GM21786 (cell line): Measurements from ENCODE around the gene C4orf50.
"Not testable (repeated sequence)": the region's sequence is repeated elsewhere in the genome, so short reads cannot be mapped to it uniquely, and the experiment has no call there.

ENCODE experiments used
- ATAC-seq: cut with Tn5 transposase; IDR thresholded peaks from one replicate; pipeline ENCODE4 v1.9.1; 2021; ENCODE audit not compliant: unreplicated experiment

C4orf50 gene

DNA sequence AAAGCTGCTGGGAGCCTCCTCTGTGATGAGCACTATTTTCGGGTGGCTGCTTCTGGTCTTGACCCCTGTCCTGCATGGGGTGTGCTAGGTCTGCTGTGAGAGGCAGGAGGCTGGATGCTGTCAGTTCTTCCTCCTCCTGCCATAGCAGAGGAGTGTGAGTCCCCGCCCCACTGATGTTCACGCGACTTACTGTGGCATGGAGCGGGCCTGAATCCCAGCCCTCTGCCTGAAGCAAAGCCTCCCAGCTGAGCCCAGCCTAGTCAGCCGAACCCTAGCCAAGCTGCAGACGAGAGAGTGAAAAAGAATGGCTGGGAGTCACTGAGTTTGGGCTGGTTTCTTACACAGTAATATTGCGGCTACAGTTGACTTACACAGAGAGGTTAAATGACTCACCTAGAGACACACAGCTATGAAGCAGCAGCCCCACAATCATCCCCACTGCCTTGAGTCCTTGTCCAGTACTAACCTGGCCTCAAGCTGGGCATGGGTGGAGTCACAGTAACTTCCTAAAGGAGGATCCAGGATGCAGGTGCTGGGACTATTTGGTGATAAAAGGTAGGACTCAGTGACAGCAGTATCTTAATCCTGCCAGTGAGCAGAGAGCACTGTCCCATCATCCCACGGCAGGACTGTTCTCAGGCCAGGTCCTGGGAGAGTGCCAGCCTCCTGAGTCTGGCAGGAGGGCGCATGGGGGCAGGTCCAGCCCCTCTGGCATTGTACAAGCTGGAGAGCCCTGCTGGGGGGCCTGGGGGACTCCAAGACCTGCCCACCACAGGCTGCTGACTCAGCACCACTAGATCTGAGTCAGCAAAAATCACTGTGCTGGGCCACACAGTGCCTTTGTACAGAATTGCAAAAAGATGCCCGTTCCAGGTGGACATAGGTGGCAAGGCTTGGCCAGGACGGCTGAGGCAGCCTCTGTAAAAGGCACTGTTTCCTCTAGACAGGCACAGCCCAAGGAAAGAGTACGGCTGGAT, 65.0 kb downstream of the C4orf50 start:
- no peak for ATAC-seq

DNA sequence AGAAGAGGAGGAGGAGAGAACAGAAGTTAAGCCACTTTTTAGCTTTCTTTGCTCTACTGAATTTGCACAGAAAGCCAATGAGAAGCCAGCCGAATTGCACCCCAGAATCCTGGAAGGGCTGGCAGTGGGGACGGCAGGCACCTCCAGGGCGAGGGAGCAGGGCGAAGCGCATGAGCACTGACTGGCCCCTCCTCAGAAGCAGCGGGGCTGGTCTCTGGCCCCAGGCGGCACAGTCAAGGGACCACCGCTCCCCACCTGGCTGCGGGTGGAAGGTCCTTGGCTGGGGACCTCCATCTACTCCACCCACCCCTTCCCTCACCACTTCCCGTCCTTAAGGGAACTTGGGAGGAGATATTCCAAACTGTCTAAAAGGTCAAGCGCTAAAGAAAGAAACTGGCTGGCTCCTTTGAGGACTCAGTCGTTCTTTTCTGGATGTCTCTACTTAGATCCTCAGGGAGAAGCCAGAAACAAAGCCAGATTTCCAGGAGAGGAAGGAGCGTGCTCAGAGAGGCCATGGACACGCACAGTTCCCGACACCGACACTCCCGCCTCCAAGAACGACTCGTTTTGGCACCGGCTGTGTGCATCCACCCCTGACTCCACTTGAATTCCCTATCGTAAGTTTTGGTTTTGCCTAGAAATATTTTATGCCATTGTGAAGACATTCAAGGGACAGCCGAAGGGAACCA, 65.8 kb downstream of the C4orf50 start:
- no peak for ATAC-seq

DNA sequence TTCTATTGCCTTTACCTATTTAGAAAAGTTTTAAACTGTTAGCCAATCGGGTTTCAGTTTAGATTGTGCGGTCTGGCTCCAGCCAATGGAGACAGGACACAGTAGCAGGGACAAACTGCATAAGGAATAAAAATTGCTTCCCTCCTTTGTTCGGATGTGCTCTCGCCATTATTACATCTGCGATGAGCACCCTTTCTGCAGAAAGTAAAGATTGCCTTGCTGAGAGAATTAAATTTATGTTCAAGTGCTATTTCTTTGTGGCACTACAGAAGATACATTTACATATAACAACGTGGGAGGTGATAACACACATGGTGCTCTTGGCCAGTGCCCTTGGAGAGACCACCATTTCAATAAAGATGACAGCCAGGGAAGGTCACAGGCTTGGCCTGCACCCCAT, 71.6 kb downstream of the C4orf50 start:
- not testable (repeated sequence) for ATAC-seq

DNA sequence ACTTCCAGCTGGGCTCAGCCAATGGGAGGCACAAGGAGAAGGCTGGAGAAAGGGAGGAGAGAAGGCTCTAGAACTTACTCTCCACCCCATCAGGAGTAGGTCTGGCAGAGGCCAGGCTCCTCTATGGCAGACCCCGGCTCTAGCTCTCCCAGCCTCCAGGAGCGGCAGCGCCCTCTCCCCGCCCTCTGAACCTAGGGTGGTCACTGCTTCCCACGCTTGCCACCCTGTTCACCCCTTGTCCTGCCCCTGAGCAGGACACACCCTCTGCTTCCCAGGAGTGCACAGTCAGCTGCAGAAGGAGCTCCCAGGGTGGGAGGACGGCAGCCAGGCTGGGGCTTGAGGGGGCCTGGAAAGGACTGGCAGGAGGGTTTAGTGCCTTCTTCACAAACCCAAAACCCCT, 72.3 kb downstream of the C4orf50 start:
- no peak for ATAC-seq

DNA sequence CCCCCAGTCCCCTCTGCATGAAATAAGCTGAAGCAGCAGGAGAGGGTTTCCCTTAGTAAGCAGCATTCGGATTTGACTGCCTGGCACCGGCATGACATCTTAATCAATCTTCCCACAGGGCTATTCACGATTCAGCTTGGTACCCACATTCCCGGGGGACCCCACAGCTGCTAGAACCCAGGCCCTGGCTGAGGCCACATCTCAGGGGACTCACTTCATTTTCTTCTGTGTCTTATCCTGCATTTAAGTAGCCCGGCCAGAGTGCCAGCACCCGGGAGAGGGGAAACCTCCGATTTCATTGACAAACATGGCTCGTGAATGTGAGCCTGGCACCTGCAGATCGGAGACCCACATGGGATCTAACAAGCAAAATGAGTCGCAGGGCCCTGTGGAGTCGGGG, 73.1 kb downstream of the C4orf50 start:
- no peak for ATAC-seq

DNA sequence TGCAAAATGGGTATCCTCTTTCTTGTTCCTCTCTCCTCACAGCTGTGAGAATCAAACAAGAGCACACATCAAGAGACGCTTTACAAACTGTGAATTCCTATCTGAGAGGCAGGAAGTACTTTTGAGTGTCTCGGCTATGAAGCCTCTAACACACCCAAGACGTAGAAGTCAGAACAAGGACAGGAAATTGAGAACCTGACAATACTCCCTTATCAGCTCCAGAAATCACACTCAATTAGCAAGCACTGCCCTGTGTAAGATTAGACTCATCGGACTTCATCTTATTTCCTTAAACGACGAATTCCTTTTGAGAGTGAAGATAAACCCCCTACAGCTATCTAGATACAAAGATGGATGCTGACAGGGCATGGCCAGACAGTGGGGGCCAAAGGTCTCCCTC, 74.7 kb downstream of the C4orf50 start:
- no peak for ATAC-seq

DNA sequence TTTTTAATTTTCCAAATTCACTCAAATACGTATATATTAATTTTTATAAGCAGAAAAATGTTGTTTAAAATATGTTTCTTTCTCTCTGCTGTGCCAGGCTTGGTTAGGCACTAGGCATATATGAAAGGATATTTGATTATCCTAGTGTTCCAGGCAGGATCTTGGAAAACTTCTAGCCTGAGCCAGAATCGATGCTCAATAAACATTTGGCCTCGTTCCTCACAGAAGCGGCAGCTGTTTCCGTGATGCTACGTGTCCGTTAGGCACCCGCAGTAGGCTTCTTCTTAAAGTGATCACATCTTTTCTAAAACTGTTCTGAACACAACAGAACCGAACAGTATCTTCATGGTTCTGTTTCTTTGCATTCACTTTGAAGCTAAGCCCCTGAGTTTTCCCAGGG, 75.3 kb downstream of the C4orf50 start:
- ATAC-seq, result no peak

DNA sequence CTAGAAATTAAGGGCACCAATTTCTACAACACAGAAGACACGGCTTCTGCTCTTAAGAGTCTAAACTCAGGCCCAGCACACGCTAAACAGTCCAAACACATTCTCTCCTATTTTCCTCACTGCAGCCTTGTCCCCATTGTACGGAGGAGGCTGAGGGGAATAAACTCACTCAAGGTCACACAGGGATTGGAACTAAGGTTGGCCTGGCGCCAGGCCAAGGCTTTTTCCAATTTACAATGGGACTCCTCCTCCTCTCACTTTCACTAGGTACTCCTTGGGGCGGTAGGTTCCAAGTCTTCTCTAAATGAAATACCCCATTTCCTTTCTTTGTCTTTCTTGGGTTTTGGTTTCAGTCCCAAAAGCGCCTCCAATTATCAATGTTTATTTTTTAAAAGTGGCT, 76.6 kb downstream of the C4orf50 start:
- no peak for ATAC-seq

DNA sequence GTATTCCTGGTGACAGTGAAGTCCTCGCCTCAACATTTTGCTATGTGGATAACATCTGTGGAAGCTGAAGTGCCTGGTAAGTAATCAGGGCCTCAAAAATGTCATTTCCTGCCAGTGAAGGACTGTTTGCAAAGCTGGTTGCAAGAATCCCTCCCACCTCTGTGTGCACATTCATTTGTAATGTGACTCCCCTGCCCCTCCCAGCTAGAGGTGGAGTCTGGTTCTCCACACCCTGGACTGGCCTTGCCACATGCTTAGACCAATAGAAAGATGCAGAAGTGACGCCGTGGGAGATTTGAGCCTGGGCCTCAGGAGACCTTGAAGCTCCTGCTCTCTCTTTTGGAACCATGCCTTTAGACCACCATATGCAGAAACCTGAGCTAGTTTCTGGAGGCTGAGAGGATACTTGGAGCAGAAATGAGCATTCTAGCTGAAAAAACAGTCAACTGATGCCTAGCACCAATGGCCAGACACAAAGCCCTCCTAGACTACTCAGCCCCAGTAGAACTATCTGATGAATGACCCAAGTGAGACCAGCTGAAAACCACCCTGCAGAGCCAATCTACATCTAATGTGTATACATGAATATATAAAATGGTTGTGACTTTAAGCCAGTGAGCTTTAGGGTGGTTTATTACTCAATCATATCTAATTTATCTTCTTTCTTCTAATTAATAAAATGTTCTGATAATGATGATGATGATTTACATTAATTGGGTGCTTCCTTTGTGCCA, 77.6 kb downstream of the C4orf50 start:
- no peak for ATAC-seq

DNA sequence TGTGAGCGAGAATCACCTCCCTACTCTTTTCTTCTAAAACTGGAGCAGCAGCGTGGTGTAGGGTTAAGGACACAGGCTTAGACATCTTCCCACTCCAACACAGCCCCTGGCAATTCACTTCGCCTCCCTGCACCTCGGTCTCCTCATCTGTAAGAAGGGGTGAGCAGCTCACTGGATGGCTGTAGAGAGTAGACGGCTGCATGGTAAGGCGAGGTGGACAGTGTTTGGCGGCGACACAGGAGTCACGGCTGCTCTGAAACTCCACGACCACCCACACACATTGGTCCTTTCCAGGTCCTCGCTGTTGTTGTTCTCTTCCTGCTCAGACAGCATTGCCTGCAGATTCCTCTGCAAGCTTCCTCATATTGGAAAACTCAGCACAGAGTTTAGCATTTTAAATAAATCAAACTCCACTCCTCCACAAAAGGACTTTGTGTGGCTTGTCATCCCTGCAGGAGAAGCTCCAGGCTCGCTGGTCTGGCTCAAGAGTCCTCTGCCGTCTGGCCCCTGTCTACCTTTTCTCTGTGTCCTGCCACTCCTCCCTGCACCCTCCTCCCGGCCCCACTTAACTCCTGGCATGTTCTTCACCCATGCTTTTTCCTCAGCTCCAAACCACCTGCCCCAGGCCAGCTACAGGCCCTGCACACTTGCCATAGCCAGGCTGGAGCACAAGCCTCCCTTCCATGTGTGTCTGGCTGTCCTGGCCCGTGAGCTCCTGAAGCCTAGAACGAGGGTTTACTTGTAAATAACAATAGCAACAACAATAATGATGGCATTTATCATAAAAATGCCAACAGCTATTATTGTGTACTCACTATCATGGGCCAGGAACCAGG, 84.0 kb downstream of the C4orf50 start:
- ATAC-seq, result no peak

DNA sequence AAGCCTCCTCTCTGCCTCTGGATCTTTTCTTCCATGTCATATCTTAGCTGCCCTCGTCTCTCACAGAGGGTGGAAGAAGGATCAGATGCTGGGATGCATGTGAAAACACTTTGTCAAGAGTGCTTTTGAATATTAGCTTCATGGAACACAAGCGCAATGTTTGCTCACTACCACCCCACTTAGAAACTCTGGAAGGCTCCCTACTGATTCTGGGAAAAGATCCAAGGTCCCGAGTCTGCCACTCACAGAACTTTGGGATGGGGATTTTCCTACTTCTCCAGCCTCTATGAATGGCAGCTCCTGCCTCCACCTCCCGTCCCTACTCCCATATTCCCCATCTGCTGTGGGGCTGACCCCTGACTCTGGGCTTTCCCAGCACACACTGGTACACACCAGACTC, 85.1 kb downstream of the C4orf50 start:
- ATAC-seq, result no peak

DNA sequence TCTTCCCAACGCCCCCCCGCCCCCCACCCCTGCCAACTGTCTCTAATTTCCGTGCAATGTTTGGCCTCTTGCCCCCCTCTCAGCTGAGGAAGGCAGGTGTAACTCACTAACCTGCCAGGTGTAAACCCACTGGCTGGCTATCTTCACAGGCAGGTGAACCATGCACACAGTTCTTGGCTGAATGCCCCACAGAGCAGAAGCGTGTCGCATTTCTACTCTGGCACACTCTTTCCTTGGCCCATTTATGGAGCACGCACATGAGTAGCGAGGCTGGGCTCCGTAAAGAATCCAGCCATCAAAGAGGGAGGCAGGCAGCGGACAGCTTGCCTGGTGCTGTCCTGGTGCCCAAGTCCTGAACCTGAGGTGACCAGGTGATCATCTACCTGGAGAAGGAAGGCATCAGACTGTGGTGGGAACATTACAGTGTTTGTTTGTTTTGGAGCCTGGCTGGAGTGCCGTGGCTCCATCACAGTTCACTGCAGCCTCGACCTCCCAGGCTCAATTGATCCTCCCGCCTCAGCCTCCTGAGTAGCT, 86.1 kb downstream of the C4orf50 start:
- ATAC-seq, result no peak

DNA sequence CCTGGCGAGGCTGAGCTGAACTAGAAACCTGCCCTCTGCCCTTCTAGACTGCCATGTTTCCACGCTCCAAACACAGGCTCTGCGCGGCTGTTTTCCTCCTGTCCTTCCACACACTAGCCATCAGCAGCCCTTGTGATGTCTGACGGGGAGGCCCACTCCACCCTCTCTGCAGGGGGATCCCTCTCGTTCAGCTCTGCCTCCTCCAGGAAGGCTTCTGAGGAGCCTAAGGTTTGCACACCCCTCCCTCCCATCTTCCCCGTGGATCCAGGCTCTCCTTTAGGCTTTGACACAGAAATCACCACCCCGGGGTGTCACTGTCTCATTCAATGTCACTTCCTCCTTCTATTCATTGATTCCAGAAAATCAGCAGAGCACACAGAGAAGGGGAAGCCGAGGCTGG, 86.7 kb downstream of the C4orf50 start:
- ATAC-seq, result no peak

DNA sequence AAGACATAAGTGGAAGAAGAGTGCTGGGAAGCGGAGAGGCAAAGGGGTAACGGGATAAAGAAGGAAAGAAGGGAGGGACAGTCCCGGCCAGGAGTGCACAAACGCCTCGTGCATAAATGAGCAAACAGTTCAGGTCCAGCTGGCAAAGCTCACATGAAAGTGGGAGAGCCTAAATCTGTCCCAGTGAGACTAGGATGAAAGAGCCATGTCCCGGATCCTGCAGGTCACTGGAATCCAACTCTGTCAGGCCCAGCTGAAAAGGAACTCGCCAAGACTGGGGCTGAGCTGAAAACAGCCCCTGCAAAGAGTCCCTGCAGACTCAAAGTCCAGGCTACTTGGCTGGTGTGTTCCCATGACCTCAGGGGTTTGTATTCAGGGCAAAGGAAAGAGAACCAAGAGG, 87.4 kb downstream of the C4orf50 start:
- no peak for ATAC-seq

DNA sequence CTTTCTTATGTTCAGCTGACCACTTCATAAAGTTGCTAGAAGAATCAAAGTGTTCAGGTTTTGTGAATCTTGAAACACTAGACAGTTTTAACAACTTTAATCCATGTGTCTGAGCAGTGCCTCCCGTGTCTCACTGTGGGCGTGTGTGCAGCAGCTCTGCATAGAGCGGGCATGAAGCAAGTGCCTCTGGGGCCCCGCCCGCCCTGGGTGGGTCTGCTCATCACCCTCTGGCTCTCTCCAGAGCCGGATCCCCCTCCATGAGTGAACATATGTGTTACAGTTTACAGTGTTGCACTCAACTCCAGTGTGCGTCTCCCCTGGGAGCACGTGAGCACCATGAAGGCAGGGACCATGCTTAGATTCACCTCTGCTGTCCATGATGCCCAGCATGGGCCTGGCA, 87.8 kb downstream of the C4orf50 start:
- ATAC-seq, result no peak

DNA sequence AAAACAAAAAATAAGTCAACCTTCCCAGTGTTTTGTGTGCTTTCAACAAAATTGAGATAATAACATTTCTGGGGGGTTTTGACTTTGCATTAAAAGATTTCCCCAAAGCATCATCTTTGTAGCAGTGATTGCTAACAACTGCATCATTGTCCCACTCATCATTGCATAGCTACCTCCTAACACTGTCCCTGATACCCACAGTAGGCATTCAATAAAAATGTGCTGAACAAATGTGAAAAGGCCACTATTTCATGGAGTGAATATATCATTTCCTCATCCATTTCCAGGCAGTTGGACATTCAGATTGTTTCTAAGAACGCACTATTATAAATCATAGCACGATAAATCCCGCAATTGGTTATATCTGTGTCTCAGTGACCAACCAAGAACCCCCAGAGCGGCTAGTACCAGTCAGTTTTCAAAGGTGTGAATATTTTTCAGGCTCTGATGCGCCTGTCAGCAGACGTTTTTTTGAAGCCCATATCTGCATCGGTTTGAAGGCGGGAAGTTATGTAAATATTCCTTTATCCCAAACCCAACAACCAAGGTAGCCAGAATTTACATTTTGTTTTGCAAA, 89.3 kb downstream of the C4orf50 start:
- no peak for ATAC-seq

DNA sequence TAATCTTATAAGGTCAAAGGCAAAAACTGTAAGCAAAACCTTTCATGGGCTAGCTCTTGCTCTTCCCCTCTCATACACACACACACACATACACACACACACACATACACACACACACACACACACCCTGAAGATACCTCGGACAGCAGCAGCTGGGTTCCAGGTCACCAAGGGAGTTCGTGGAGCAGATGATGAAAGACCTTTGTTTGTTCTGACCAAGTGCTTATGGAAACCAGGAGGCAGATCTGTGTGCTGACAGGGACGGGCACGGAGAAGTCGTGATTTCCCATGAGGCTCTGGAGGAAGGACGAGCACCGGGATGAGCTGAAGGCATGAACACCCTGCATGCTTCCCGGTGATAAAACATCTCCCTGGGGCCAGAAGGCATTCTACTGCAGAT, 90.0 kb downstream of the C4orf50 start:
- ATAC-seq, result no peak

DNA sequence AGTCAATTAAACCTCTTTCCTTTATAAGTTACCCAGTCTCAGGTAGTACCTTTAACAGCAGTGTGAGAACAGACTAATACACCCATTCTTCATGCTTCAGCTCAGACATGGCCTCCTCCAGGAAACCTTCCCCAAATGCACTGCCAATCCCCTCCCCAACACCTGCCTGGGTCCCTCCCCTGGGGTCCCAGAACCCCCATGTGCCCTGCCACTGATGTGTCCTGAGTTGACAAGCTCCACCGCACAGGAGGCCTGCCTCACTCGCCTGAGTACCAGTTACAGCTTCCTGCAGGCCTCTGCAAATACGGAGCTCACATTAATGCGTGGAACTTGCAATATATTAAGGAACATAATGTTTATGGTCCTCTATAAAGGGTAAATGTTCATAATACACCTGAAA, 90.5 kb downstream of the C4orf50 start:
- no peak for ATAC-seq

DNA sequence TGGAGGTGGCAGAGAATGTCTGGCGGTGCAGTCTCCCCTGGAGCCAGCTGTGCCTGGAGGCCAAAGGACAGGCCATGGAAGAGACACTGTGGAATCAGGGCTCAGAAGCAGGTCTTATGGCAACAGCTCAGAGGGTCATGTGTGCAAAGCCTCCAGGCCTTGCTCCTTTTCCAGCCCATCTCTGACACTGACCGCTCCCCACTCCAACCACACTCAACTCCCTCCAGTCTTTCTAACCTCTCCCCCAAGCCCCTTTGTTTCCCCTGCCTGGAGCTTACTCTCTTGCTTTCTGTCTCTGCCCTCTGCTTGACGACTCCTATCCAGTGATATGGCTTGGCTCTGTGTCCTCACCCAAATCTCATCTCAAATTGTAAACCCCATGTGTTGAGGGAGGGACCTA, 91.1 kb downstream of the C4orf50 start:
- no peak for ATAC-seq

DNA sequence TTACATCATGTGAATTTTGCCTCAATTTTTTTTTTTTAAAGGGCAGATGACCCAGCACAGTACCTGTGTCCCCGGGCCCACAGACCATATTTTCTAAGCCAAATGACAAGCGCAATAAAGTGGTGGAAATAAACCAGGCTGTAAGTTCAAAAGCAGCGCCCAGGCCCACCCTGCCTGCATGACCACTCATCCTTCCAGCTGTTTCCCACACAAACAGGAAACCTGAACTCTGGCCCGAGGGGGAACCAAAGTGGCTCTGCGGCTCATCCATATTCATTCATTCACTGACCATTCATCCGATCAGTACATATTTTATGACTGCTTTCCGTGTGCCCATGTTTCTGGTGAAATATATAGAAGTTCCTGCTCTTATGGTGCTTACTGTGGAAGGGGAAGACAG, 91.6 kb downstream of the C4orf50 start:
- ATAC-seq, result no peak
